ENCODE results near the gene CSTPP1.
A peak's percentile ranks its signal among the peaks of the same experiment; 100 is the strongest.
"Not testable (repeated sequence)": the region's sequence is repeated elsewhere in the genome, so short reads cannot be mapped to it uniquely, and the experiment has no call there.

The CSTPP1 gene

DNA sequence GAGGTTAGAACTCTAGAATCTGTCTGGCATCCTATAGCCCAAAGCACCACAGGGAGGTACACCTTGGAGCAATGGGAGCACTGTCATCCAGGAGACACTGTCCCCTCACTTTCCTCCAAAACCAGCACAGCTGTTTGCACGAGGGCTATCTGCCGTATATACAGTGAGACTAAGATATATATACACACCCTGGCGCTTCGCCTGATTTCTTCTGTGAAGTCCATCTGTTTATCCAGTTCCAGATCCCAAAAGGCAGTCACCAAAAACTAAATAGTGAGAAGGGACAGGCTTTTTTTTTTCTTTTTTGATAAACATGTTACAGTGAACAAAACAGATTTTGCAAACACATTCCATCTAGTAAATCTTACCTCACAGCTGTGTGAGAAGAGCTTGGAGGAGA is 171.7 kb downstream of the CSTPP1 start:
- no peak for DNase-seq (ENCODE audit: low read depth)
- TF ChIP-seq, protein P1, sequence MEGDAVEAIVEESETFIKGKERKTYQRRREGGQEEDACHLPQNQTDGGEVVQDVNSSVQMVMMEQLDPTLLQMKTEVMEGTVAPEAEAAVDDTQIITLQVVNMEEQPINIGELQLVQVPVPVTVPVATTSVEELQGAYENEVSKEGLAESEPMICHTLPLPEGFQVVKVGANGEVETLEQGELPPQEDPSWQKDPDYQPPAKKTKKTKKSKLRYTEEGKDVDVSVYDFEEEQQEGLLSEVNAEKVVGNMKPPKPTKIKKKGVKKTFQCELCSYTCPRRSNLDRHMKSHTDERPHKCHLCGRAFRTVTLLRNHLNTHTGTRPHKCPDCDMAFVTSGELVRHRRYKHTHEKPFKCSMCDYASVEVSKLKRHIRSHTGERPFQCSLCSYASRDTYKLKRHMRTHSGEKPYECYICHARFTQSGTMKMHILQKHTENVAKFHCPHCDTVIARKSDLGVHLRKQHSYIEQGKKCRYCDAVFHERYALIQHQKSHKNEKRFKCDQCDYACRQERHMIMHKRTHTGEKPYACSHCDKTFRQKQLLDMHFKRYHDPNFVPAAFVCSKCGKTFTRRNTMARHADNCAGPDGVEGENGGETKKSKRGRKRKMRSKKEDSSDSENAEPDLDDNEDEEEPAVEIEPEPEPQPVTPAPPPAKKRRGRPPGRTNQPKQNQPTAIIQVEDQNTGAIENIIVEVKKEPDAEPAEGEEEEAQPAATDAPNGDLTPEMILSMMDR (IDR thresholded peaks at IDR 0.05; ENCODE audit: insufficient read depth, low read depth, low read length, missing control alignments) = no peak
- no peak overlapping the region for H3K4me3 ChIP-seq (ENCODE audit: low read length)

- H3K4me3 ChIP-seq (ENCODE audit: low read length) = no peak overlapping the region
- no peak for DNase-seq (ENCODE audit: low read depth)
- TF ChIP-seq, protein P1 (IDR thresholded peaks at IDR 0.05; ENCODE audit: insufficient read depth, low read depth, low read length, missing control alignments) = no peak
Measured at GRCh38 chr11:47109051-47109726, 172.6 kb downstream of the CSTPP1 start.

GRCh38 chr11:47109727-47110246 is 173.2 kb downstream of the CSTPP1 start:
- no peak overlapping the region for H3K4me3 ChIP-seq (ENCODE audit: low read length)
- TF ChIP-seq, protein P1 (IDR thresholded peaks at IDR 0.05; ENCODE audit: insufficient read depth, low read depth, low read length, missing control alignments) = no peak
- DNase-seq (ENCODE audit: low read depth) = no peak

DNA sequence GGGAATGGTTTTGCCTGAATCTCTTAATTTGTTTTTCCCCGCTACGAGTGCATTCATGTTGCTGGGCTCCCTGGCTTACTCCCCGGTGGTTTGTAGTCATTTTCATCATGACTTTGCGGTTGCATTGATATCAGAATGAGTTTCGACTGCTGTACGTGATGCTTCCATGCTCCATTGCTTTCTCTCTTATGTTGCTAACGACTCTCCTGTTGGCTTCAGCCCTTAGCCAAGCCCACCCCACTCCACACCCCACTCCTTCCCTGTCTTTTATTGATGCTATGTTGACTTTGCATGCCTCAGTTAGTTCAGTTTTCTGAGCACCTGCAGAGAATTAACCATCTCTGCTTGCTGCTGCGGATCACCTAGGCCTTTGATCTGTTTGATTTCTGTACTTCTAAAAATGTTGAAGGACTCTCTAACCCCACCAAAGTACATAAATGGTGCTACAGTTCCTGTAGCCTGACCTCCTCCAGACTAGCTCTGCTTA is 174.8 kb downstream of the CSTPP1 start:
- H3K4me3 ChIP-seq (ENCODE audit: low read length) = no peak overlapping the region
- no peak for DNase-seq (ENCODE audit: low read depth)
- TF ChIP-seq, protein P1 (IDR thresholded peaks at IDR 0.05; ENCODE audit: insufficient read depth, low read depth, low read length, missing control alignments) = no peak

GRCh38 chr11:47112941-47113340 is 176.4 kb downstream of the CSTPP1 start:
- DNase-seq (ENCODE audit: low read depth); H3K4me3 ChIP-seq (ENCODE audit: low read length): not testable (repeated sequence)

DNA sequence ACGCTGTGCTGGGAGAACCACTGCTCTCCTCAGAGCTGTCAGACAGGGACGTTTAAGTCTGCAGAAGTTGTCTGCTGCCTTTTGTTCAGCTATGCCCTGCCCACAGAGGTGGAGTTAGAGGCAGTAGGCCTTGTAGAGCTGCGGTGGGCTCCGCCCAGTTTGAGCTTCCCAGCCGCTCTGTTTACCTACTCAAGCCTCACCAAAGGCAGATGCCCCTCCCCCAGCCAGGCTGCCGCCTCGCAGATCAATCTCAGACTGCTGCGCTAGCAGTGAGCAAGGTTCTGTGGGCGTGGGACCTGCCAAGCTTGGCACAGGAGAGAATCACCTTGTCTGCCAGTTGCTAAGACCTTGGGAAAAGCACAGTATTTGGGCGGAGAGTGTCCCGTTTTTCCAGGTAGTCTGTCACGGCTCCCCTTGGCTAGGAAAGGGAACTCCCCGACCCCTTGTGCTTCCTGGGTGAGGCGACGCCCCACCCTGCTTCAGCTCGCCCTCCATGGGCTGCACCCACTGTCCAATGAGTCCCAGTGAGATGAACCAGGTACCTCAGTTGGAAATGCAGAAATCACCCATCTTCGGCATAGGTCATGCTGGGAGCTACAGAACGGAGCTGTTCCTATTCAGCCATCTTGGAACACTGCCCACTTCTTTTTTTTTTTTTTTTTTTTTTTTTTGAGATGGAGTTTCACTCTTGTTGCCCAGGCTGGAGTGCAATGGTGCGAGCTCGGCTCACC is 182.6 kb downstream of the CSTPP1 start:
- peak overlapping the region; percentile 22 for H3K4me3 ChIP-seq (ENCODE audit: low read length)

GRCh38 chr11:47121056-47121455 is 184.5 kb downstream of the CSTPP1 start:
- TF ChIP-seq, protein P1 (IDR thresholded peaks at IDR 0.05; ENCODE audit: insufficient read depth, low read depth, low read length, missing control alignments) = no peak
- no peak for DNase-seq (ENCODE audit: low read depth)
- H3K4me3 ChIP-seq (ENCODE audit: low read length) = no peak overlapping the region

More for the DNA sequence above, 182.6 kb downstream of the CSTPP1 start:
- DNase-seq (ENCODE audit: low read depth) = peak; percentile 93

All from epithelial cell of esophagus (primary cell).